ACC112 (cell line): ENCODE results near the gene ZSWIM5.
"Not testable (repeated sequence)": the region's sequence is repeated elsewhere in the genome, so short reads cannot be mapped to it uniquely, and the experiment has no call there.

Experiments used
- H2AFZ ChIP-seq: fragments of 200-600 bp; sonication (generic); one replicate; pipeline ENCODE4 v1.6.0; 2017; ENCODE audit warnings: antibody characterized with exemption, low read length; ENCODE audit not compliant: unreplicated experiment
- H3K27ac ChIP-seq: fragments of 200-600 bp; sonication (generic); 2 replicates; pipeline ENCODE4 v1.5.1; 2014; ENCODE audit warnings: low read depth, mild to moderate bottlenecking, antibody characterized with exemption, low read length, moderate library complexity
- H3K27me3 ChIP-seq: fragments of 200-600 bp; sonication (generic); 2 replicates; pipeline ENCODE4 v1.6.1; 2014; ENCODE audit warnings: mild to moderate bottlenecking, antibody characterized with exemption, low read length, moderate library complexity, mixed read lengths; ENCODE audit not compliant: insufficient read depth
- H3K36me3 ChIP-seq: fragments of 200-600 bp; sonication (generic); 2 replicates; pipeline ENCODE4 v1.6.1; 2016; ENCODE audit warnings: mild to moderate bottlenecking, antibody characterized with exemption, low read length, moderate library complexity, mixed read lengths; ENCODE audit not compliant: insufficient read depth
- H3K4me1 ChIP-seq: fragments of 200-600 bp; sonication (generic); one replicate; pipeline ENCODE4 v1.6.1; 2016; ENCODE audit warnings: low read length, mixed read lengths; ENCODE audit not compliant: insufficient read depth, unreplicated experiment, control insufficient read depth
- H3K4me3 ChIP-seq: fragments of 200-600 bp; sonication (generic); 2 replicates; pipeline ENCODE4 v1.5.1; 2014; ENCODE audit warnings: mild to moderate bottlenecking, low read depth, low read length
- H3K79me2 ChIP-seq: fragments of 200-600 bp; sonication (generic); one replicate; pipeline ENCODE4 v1.6.0; 2016; ENCODE audit warnings: low read length; ENCODE audit not compliant: control insufficient read depth, unreplicated experiment, insufficient read depth

The ZSWIM5 gene

GRCh38 chr1:45172005-45172404, 34.4 kb downstream of the ZSWIM5 start:
- Histone ChIP-seq H3K4me3 (no peak overlapping the region), H3K79me2 (no peaks in the 10 kb centered on the region), H3K27ac (no peak overlapping the region), H2AFZ (no peak overlapping the region), H3K27me3 (no peaks in the 10 kb centered on the region), H3K4me1 (no peaks in the 10 kb centered on the region), H3K36me3 (no peaks in the 10 kb centered on the region)

- Histone ChIP-seq H3K4me1 (no peaks in the 10 kb centered on the region), H3K4me3 (no peak overlapping the region), H3K27me3 (no peaks in the 10 kb centered on the region), H2AFZ (no peak overlapping the region), H3K27ac (no peak overlapping the region), H3K79me2 (no peaks in the 10 kb centered on the region), H3K36me3 (no peaks in the 10 kb centered on the region)
Observed at GRCh38 chr1:45171575-45171974, 34.8 kb downstream of the ZSWIM5 start.

DNA sequence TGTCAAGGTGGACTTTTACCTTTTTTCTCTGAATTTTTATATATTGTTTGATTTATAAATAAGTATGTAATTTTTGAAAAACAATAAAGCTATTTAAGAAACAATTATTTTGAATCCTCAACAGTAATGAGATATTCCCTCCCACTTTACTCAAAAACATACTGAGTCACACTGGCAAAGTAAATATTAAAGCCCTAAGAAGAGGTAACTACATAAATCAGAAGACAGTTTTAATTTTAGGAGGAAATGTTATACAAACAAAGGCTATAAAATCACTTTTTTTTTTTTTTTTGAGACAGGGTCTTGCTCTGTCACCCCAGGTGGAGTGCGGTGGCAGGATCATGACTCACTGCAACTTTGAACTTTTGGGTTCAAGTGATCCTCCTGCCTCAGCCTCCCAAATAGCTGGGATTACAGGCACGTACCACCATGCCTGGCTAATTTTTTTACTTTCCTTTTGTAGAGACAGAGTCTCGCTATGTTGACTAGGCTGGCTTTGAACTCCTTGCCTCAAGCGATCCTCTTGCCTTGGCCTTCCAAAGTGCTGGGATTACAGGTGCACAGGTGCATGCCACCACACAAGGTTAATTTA, 36.2 kb downstream of the ZSWIM5 start:
- no peaks in the 10 kb centered on the region for H3K4me1 ChIP-seq
- no peak overlapping the region for H3K27ac ChIP-seq
- no peaks in the 10 kb centered on the region for H3K36me3 ChIP-seq
- no peak overlapping the region for H2AFZ ChIP-seq
- no peaks in the 10 kb centered on the region for H3K79me2 ChIP-seq
- no peak overlapping the region for H3K4me3 ChIP-seq
- H3K27me3 ChIP-seq: no peaks in the 10 kb centered on the region

DNA sequence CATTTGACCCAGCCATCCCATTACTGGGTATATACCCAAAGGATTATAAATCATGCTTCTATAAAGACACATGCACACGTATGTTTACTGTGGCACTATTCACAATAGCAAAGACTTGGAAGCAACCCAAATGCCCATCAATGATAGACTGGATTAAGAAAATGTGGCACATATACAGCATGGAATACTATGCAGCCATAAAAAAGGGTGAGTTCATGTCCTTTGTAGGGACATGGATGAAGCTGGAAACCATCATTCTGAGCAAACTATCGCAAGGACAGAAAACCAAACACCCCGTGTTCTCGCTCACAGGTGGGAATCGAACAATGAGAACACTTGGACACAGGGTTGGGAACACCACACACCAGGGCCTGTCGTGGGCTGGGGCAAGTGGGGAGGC, 38.5 kb downstream of the ZSWIM5 start:
- not testable (repeated sequence) for H3K27me3 ChIP-seq, H3K79me2 ChIP-seq, H3K4me3 ChIP-seq, H3K4me1 ChIP-seq, H3K27ac ChIP-seq, H2AFZ ChIP-seq, H3K36me3 ChIP-seq

DNA sequence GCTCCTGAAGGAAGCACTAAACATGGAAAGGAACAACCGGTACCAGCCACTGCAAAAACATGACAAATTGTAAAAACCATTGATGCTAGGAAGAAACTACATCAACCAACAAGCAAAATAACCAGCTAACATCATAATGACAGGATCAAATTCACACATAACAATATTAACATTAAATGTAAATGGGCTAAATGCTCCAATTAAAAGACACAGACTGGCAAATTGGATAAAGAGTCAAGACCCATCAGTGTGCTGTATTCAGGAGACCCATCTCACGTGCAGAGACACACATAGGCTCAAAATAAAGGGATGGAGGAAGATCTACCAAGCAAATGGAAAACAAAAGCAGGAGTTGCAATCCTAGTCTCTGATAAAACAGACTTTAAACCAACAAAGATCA, 42.1 kb downstream of the ZSWIM5 start:
- H3K27ac ChIP-seq, H3K36me3 ChIP-seq, H2AFZ ChIP-seq, H3K4me1 ChIP-seq, H3K27me3 ChIP-seq, H3K79me2 ChIP-seq, H3K4me3 ChIP-seq: not testable (repeated sequence)

GRCh38 chr1:45163111-45163510, 43.3 kb downstream of the ZSWIM5 start:
- not testable (repeated sequence) for H3K27ac ChIP-seq, H3K79me2 ChIP-seq, H3K4me1 ChIP-seq, H3K4me3 ChIP-seq, H2AFZ ChIP-seq, H3K36me3 ChIP-seq, H3K27me3 ChIP-seq

- not testable (repeated sequence) for H3K4me3 ChIP-seq, H3K79me2 ChIP-seq, H3K27ac ChIP-seq, H3K36me3 ChIP-seq, H2AFZ ChIP-seq, H3K27me3 ChIP-seq, H3K4me1 ChIP-seq
Observed at GRCh38 chr1:45162041-45163035, 44.1 kb downstream of the ZSWIM5 start.

GRCh38 chr1:45155957-45156356, 50.4 kb downstream of the ZSWIM5 start:
- H3K79me2 ChIP-seq: no peaks in the 10 kb centered on the region
- no peak overlapping the region for H3K4me3 ChIP-seq
- H3K27ac ChIP-seq: no peak overlapping the region
- H3K36me3 ChIP-seq: no peaks in the 10 kb centered on the region
- no peak overlapping the region for H2AFZ ChIP-seq
- H3K4me1 ChIP-seq: peaks cover 11% of the 10 kb centered on the region
- H3K27me3 ChIP-seq: no peaks in the 10 kb centered on the region

- no peak overlapping the region for H2AFZ ChIP-seq
- no peak overlapping the region for H3K4me3 ChIP-seq
- no peak overlapping the region for H3K27ac ChIP-seq
- peaks cover 11% of the 10 kb centered on the region for H3K4me1 ChIP-seq
- H3K36me3 ChIP-seq: no peaks in the 10 kb centered on the region
- no peaks in the 10 kb centered on the region for H3K79me2 ChIP-seq
- H3K27me3 ChIP-seq: no peaks in the 10 kb centered on the region
Observed at GRCh38 chr1:45155423-45155822, 51.0 kb downstream of the ZSWIM5 start.

- no peak overlapping the region for H3K27ac ChIP-seq
- H2AFZ ChIP-seq: no peak overlapping the region
- H3K27me3 ChIP-seq: no peaks in the 10 kb centered on the region
- H3K36me3 ChIP-seq: no peaks in the 10 kb centered on the region
- H3K4me3 ChIP-seq: no peak overlapping the region
- H3K4me1 ChIP-seq: peaks cover 27% of the 10 kb centered on the region
- H3K79me2 ChIP-seq: no peaks in the 10 kb centered on the region
Observed at GRCh38 chr1:45152126-45152525, 54.3 kb downstream of the ZSWIM5 start.
